ENCODE data around the gene PTPRN2.

DNA sequence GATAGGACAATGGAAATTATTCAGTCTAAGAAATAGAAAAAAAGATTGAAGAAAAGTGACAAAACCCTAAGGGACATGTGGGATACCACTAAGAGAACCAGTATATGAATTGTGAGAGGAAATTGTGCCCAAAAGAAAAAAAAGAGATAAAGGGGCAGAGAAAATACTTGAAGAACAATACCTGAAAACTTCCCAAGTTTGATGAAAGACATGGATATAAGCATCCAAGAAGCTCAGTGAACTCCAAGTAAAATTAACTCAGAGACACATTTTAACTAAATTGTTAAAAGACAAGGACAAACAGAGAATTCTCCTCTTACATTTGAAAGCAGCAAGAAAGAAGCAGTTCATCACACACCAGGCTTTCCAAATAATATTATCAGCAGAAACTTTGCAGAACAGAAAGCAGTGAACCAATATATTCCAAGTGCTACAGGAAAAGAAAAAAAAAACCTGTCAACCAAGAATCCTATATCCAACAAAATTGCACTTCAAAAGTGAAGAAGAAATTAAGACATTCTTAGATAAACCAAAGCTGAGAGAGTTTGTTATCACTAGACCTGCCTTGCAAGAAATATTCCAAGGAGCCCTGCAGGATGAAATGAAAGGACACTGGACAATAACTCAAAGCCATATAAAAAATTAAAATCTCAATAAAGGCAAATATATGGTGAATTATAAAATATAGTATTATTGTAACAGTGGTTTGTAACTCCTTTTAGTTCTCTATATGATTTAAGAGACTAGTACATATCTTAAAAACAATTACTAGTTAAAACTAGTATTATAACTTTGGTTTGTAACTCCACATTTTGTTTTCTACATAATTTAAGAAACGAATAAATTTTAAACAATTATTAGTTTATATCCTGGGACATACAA is 470.0 kb downstream of the PTPRN2 start:
- TF ChIP-seq POU5F1 (IDR thresholded peaks at IDR 0.05; ENCODE audit: low read depth, low read length), result no peak
- TF ChIP-seq, protein P1, sequence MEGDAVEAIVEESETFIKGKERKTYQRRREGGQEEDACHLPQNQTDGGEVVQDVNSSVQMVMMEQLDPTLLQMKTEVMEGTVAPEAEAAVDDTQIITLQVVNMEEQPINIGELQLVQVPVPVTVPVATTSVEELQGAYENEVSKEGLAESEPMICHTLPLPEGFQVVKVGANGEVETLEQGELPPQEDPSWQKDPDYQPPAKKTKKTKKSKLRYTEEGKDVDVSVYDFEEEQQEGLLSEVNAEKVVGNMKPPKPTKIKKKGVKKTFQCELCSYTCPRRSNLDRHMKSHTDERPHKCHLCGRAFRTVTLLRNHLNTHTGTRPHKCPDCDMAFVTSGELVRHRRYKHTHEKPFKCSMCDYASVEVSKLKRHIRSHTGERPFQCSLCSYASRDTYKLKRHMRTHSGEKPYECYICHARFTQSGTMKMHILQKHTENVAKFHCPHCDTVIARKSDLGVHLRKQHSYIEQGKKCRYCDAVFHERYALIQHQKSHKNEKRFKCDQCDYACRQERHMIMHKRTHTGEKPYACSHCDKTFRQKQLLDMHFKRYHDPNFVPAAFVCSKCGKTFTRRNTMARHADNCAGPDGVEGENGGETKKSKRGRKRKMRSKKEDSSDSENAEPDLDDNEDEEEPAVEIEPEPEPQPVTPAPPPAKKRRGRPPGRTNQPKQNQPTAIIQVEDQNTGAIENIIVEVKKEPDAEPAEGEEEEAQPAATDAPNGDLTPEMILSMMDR (IDR thresholded peaks at IDR 0.05; ENCODE audit: control extremely low read depth in 1 of 3, insufficient read depth in 1 of 3, low read depth in 1 of 3, low read length in 3 of 3), result no peak
- no peak for TF ChIP-seq JUND (IDR thresholded peaks at IDR 0.05; ENCODE audit: low read length)
- TF ChIP-seq, protein P2, sequence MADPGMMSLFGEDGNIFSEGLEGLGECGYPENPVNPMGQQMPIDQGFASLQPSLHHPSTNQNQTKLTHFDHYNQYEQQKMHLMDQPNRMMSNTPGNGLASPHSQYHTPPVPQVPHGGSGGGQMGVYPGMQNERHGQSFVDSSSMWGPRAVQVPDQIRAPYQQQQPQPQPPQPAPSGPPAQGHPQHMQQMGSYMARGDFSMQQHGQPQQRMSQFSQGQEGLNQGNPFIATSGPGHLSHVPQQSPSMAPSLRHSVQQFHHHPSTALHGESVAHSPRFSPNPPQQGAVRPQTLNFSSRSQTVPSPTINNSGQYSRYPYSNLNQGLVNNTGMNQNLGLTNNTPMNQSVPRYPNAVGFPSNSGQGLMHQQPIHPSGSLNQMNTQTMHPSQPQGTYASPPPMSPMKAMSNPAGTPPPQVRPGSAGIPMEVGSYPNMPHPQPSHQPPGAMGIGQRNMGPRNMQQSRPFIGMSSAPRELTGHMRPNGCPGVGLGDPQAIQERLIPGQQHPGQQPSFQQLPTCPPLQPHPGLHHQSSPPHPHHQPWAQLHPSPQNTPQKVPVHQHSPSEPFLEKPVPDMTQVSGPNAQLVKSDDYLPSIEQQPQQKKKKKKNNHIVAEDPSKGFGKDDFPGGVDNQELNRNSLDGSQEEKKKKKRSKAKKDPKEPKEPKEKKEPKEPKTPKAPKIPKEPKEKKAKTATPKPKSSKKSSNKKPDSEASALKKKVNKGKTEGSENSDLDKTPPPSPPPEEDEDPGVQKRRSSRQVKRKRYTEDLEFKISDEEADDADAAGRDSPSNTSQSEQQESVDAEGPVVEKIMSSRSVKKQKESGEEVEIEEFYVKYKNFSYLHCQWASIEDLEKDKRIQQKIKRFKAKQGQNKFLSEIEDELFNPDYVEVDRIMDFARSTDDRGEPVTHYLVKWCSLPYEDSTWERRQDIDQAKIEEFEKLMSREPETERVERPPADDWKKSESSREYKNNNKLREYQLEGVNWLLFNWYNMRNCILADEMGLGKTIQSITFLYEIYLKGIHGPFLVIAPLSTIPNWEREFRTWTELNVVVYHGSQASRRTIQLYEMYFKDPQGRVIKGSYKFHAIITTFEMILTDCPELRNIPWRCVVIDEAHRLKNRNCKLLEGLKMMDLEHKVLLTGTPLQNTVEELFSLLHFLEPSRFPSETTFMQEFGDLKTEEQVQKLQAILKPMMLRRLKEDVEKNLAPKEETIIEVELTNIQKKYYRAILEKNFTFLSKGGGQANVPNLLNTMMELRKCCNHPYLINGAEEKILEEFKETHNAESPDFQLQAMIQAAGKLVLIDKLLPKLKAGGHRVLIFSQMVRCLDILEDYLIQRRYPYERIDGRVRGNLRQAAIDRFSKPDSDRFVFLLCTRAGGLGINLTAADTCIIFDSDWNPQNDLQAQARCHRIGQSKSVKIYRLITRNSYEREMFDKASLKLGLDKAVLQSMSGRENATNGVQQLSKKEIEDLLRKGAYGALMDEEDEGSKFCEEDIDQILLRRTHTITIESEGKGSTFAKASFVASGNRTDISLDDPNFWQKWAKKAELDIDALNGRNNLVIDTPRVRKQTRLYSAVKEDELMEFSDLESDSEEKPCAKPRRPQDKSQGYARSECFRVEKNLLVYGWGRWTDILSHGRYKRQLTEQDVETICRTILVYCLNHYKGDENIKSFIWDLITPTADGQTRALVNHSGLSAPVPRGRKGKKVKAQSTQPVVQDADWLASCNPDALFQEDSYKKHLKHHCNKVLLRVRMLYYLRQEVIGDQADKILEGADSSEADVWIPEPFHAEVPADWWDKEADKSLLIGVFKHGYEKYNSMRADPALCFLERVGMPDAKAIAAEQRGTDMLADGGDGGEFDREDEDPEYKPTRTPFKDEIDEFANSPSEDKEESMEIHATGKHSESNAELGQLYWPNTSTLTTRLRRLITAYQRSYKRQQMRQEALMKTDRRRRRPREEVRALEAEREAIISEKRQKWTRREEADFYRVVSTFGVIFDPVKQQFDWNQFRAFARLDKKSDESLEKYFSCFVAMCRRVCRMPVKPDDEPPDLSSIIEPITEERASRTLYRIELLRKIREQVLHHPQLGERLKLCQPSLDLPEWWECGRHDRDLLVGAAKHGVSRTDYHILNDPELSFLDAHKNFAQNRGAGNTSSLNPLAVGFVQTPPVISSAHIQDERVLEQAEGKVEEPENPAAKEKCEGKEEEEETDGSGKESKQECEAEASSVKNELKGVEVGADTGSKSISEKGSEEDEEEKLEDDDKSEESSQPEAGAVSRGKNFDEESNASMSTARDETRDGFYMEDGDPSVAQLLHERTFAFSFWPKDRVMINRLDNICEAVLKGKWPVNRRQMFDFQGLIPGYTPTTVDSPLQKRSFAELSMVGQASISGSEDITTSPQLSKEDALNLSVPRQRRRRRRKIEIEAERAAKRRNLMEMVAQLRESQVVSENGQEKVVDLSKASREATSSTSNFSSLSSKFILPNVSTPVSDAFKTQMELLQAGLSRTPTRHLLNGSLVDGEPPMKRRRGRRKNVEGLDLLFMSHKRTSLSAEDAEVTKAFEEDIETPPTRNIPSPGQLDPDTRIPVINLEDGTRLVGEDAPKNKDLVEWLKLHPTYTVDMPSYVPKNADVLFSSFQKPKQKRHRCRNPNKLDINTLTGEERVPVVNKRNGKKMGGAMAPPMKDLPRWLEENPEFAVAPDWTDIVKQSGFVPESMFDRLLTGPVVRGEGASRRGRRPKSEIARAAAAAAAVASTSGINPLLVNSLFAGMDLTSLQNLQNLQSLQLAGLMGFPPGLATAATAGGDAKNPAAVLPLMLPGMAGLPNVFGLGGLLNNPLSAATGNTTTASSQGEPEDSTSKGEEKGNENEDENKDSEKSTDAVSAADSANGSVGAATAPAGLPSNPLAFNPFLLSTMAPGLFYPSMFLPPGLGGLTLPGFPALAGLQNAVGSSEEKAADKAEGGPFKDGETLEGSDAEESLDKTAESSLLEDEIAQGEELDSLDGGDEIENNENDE (IDR thresholded peaks at IDR 0.05; ENCODE audit: insufficient replicate concordance, low read length), result no peak
- TF ChIP-seq POLR2A (IDR thresholded peaks at IDR 0.05; ENCODE audit: control extremely low read depth in 1 of 2, low read depth in 2 of 2, low read length in 2 of 2), result no peak
- TF ChIP-seq POLR2AphosphoS5 (IDR thresholded peaks at IDR 0.05; ENCODE audit: low read depth, low read length), result no peak
- no peak for TF ChIP-seq YY1 (IDR thresholded peaks at IDR 0.05; ENCODE audit: low read depth, low read length)

Data from H1 (cell line).